GM21825 (cell line): ENCODE results near the gene L3MBTL2.

Experiments used
- ATAC-seq: cut with Tn5 transposase; IDR thresholded peaks from one replicate; pipeline ENCODE4 v1.9.1; 2021; ENCODE audit warnings: mild to moderate bottlenecking, moderate library complexity; ENCODE audit not compliant: unreplicated experiment

L3MBTL2 gene

GRCh38 chr22:41264408-41264941 is 59.4 kb downstream of the L3MBTL2 start:
- no peak for ATAC-seq

- no peak for ATAC-seq
Measured at GRCh38 chr22:41267958-41268357, 62.8 kb downstream of the L3MBTL2 start.

GRCh38 chr22:41271787-41272186 is 66.7 kb downstream of the L3MBTL2 start:
- no peak for ATAC-seq

GRCh38 chr22:41273128-41273527 is 68.0 kb downstream of the L3MBTL2 start:
- ATAC-seq = no peak

GRCh38 chr22:41274856-41275255 is 69.7 kb downstream of the L3MBTL2 start:
- ATAC-seq = no peak

GRCh38 chr22:41280065-41280464 is 75.0 kb downstream of the L3MBTL2 start:
- ATAC-seq = no peak

- ATAC-seq = no peak
Measured at GRCh38 chr22:41280854-41281253, 75.7 kb downstream of the L3MBTL2 start.
